ENCODE measurements around the gene ROBO4. TPM values are rescaled to one million over a fixed set of nuclear protein-coding genes. Genes with fewer than 3 reads are reported as not detected.

Gene ROBO4
- total and polyA plus RNA-seq, 4 donors = 27.3 to 52.1 (median 41.9) TPM

DNA sequence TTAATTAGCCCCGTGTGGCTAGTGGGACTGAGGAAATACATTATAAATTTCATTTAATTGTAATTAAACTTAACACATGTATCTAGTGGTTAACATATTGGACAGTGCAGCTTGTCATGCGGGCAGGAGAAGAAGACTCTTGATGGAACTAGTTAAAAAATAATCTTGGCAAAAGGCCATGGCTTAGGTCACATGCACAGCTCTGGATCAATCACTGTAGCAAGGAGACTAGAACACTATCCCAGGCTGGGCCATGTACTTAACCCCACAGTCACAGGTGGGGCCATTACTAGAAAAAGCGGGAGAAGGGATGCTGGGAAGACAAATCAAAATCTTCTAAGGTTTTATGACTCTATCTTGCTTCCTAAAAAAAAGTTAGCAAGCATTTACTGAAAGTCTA, 46.9 kb upstream of the ROBO4 start:
- H3K27me3 ChIP-seq (ENCODE audit: control insufficient read depth in 3 of 3, insufficient read depth in 3 of 3, low read length in 2 of 3) = no peaks in the 10 kb centered on the region
- 88% methylated on average over 3 of the region's 3 CpGs for WGBS, 2 donors
- H3K9me3 ChIP-seq (ENCODE audit: control insufficient read depth in 4 of 4, insufficient read depth in 3 of 4, low read length in 3 of 4) = no peaks in the 10 kb centered on the region
- H3K9ac ChIP-seq (ENCODE audit: insufficient read depth in 1 of 2, low read length in 2 of 2) = no peak overlapping the region
- H3K4me3 ChIP-seq = no peak overlapping the region
- ATAC-seq (ENCODE audit: insufficient read depth, low FRiP score) (no peak), DNase-seq (no peak)
- H3K4me1 ChIP-seq (ENCODE audit: control insufficient read depth in 5 of 5, insufficient read depth in 5 of 5, low read length in 5 of 5) = peaks cover 0 to 5% (median 0%) of the 10 kb centered on the region in 5 donors
- H3K27ac ChIP-seq (ENCODE audit: low read depth in 1 of 2, low read length in 1 of 2) = no peak overlapping the region
- TF ChIP-seq, protein P1, sequence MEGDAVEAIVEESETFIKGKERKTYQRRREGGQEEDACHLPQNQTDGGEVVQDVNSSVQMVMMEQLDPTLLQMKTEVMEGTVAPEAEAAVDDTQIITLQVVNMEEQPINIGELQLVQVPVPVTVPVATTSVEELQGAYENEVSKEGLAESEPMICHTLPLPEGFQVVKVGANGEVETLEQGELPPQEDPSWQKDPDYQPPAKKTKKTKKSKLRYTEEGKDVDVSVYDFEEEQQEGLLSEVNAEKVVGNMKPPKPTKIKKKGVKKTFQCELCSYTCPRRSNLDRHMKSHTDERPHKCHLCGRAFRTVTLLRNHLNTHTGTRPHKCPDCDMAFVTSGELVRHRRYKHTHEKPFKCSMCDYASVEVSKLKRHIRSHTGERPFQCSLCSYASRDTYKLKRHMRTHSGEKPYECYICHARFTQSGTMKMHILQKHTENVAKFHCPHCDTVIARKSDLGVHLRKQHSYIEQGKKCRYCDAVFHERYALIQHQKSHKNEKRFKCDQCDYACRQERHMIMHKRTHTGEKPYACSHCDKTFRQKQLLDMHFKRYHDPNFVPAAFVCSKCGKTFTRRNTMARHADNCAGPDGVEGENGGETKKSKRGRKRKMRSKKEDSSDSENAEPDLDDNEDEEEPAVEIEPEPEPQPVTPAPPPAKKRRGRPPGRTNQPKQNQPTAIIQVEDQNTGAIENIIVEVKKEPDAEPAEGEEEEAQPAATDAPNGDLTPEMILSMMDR (IDR thresholded peaks at IDR 0.05; ENCODE audit: control extremely low read depth, extremely low read depth) = no peak
- no peaks in the 10 kb centered on the region for H3K36me3 ChIP-seq (ENCODE audit: control insufficient read depth in 4 of 4, insufficient read depth in 4 of 4, low read length in 4 of 4)

GRCh38 chr11:124943741-124944140, 46.1 kb upstream of the ROBO4 start:
- ATAC-seq (ENCODE audit: insufficient read depth, low FRiP score) (no peak), DNase-seq (no peak)
- H3K36me3 ChIP-seq (ENCODE audit: control insufficient read depth in 4 of 4, insufficient read depth in 4 of 4, low read length in 4 of 4) = no peaks in the 10 kb centered on the region
- no peaks in the 10 kb centered on the region for H3K9me3 ChIP-seq (ENCODE audit: control insufficient read depth in 4 of 4, insufficient read depth in 3 of 4, low read length in 3 of 4)
- no peak overlapping the region for H3K9ac ChIP-seq (ENCODE audit: insufficient read depth in 1 of 2, low read length in 2 of 2)
- no peak overlapping the region for H3K4me3 ChIP-seq
- no peaks in the 10 kb centered on the region for H3K27me3 ChIP-seq (ENCODE audit: control insufficient read depth in 3 of 3, insufficient read depth in 3 of 3, low read length in 2 of 3)
- 13 to 52% methylated on average over 1 of the region's 1 CpG for WGBS, 2 donors
- peaks cover 0 to 5% (median 0%) of the 10 kb centered on the region in 5 donors for H3K4me1 ChIP-seq (ENCODE audit: control insufficient read depth in 5 of 5, insufficient read depth in 5 of 5, low read length in 5 of 5)
- no peak overlapping the region for H3K27ac ChIP-seq (ENCODE audit: low read depth in 1 of 2, low read length in 1 of 2)
- TF ChIP-seq, protein P1 (IDR thresholded peaks at IDR 0.05; ENCODE audit: control extremely low read depth, extremely low read depth) = no peak

DNA sequence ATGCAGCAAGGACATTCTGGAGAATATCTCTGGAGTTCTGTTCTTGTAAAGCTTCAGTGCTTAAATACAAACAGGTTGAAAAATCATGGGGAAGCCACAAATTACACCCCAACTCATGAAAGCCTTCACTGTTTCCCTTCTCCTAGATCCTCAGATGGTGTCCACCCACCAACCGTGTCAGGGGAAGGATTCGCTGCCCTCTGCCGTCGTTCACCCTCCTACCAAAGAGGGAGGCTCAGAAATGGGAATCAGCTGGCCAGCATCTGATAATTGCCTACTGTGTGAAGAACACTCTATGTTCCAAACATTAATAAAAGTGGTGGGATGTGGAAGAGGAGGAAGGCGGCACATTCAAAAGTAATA, 45.6 kb upstream of the ROBO4 start:
- 63% methylated on average over 5 of the region's 5 CpGs for WGBS, 2 donors
- no peak overlapping the region for H3K27ac ChIP-seq (ENCODE audit: low read depth in 1 of 2, low read length in 1 of 2)
- no peak for DNase-seq
- H3K9me3 ChIP-seq (ENCODE audit: control insufficient read depth in 4 of 4, insufficient read depth in 3 of 4, low read length in 3 of 4) = no peaks in the 10 kb centered on the region
- H3K27me3 ChIP-seq (ENCODE audit: control insufficient read depth in 3 of 3, insufficient read depth in 3 of 3, low read length in 2 of 3) = no peaks in the 10 kb centered on the region
- H3K4me1 ChIP-seq (ENCODE audit: control insufficient read depth in 5 of 5, insufficient read depth in 5 of 5, low read length in 5 of 5) = peaks cover 0 to 5% (median 0%) of the 10 kb centered on the region in 5 donors
- TF ChIP-seq, protein P1 (IDR thresholded peaks at IDR 0.05; ENCODE audit: control extremely low read depth, extremely low read depth) = no peak
- no peaks in the 10 kb centered on the region for H3K36me3 ChIP-seq (ENCODE audit: control insufficient read depth in 4 of 4, insufficient read depth in 4 of 4, low read length in 4 of 4)
- no peak for ATAC-seq (ENCODE audit: insufficient read depth, low FRiP score)
- H3K9ac ChIP-seq (ENCODE audit: insufficient read depth in 1 of 2, low read length in 2 of 2) = no peak overlapping the region
- no peak overlapping the region for H3K4me3 ChIP-seq

All from lung (tissue), 12 donors.